ENCODE data around the gene ZNF578.
A peak's percentile ranks its signal among the peaks of the same experiment; 100 is the strongest.
"Not testable (repeated sequence)": the region's sequence is repeated elsewhere in the genome, so short reads cannot be mapped to it uniquely, and the experiment has no call there.

ZNF578 gene

GRCh38 chr19:52527956-52528351 lies 74.6 kb downstream of the ZNF578 start:
- no peak for TF ChIP-seq CTCF (IDR thresholded peaks at IDR 0.05; ENCODE audit: insufficient read depth, low read length, missing control alignments)
- ChIA-PET CTCF (no interaction called here), POLR2A (no interaction called here)
- DNase-seq (ENCODE audit: low read depth, low spot score) = no peak
- peak overlapping the region; percentile 71 for H3K4me3 ChIP-seq (ENCODE audit: low read depth, low read length)

GRCh38 chr19:52532480-52532879 lies 79.1 kb downstream of the ZNF578 start:
- ChIA-PET POLR2A (no interaction called here), CTCF (no interaction called here)
- H3K4me3 ChIP-seq (ENCODE audit: low read depth, low read length) = no peak overlapping the region
- TF ChIP-seq CTCF (IDR thresholded peaks at IDR 0.05; ENCODE audit: insufficient read depth, low read length, missing control alignments) = no peak
- no peak for DNase-seq (ENCODE audit: low read depth, low spot score)

- POLR2A ChIA-PET = no interaction called here
- CTCF ChIA-PET = no interaction called here
- DNase-seq (ENCODE audit: low read depth, low spot score) = no peak
- no peak for TF ChIP-seq CTCF (IDR thresholded peaks at IDR 0.05; ENCODE audit: insufficient read depth, low read length, missing control alignments)
- no peak overlapping the region for H3K4me3 ChIP-seq (ENCODE audit: low read depth, low read length)
Measured at GRCh38 chr19:52533901-52534300, 80.5 kb downstream of the ZNF578 start.

GRCh38 chr19:52535385-52535770 lies 82.0 kb downstream of the ZNF578 start:
- POLR2A ChIA-PET; DNase-seq (ENCODE audit: low read depth, low spot score); CTCF ChIA-PET: not testable (repeated sequence)
- peak overlapping the region; percentile 66 for H3K4me3 ChIP-seq (ENCODE audit: low read depth, low read length)

- DNase-seq (ENCODE audit: low read depth, low spot score) = no peak
- H3K4me3 ChIP-seq (ENCODE audit: low read depth, low read length) = peak overlapping the region; percentile 66
- ChIA-PET CTCF (no interaction called here), POLR2A (no interaction called here)
- peak; percentile 6 for TF ChIP-seq CTCF (IDR thresholded peaks at IDR 0.05; ENCODE audit: insufficient read depth, low read length, missing control alignments)
Measured at GRCh38 chr19:52535771-52536447, 82.6 kb downstream of the ZNF578 start.

- ChIA-PET POLR2A (no interaction called here), CTCF (no interaction called here)
- no peak for DNase-seq (ENCODE audit: low read depth, low spot score)
- H3K4me3 ChIP-seq (ENCODE audit: low read depth, low read length) = peak overlapping the region; percentile 66
- TF ChIP-seq CTCF (IDR thresholded peaks at IDR 0.05; ENCODE audit: insufficient read depth, low read length, missing control alignments) = no peak
Measured at GRCh38 chr19:52536448-52536800, 83.1 kb downstream of the ZNF578 start.

GRCh38 chr19:52538815-52539214 lies 85.5 kb downstream of the ZNF578 start:
- POLR2A ChIA-PET; H3K4me3 ChIP-seq (ENCODE audit: low read depth, low read length); DNase-seq (ENCODE audit: low read depth, low spot score); CTCF ChIA-PET: not testable (repeated sequence)

- DNase-seq (ENCODE audit: low read depth, low spot score); H3K4me3 ChIP-seq (ENCODE audit: low read depth, low read length); CTCF ChIA-PET; POLR2A ChIA-PET: not testable (repeated sequence)
Measured at GRCh38 chr19:52541176-52541575, 87.8 kb downstream of the ZNF578 start.
